Limb (tissue), 2 donors: ENCODE data around the gene MIPOL1.
"Not testable (repeated sequence)": the region's sequence is repeated elsewhere in the genome, so short reads cannot be mapped to it uniquely, and the experiment has no call there.

Experiments used
- DNase-seq, 2 donors: peaks; one replicate each; pipeline ENCODE4 v3.0.0-alpha.2; 2016; ENCODE audit errors: extremely low spot score in 2 of 2

MIPOL1 gene

DNA sequence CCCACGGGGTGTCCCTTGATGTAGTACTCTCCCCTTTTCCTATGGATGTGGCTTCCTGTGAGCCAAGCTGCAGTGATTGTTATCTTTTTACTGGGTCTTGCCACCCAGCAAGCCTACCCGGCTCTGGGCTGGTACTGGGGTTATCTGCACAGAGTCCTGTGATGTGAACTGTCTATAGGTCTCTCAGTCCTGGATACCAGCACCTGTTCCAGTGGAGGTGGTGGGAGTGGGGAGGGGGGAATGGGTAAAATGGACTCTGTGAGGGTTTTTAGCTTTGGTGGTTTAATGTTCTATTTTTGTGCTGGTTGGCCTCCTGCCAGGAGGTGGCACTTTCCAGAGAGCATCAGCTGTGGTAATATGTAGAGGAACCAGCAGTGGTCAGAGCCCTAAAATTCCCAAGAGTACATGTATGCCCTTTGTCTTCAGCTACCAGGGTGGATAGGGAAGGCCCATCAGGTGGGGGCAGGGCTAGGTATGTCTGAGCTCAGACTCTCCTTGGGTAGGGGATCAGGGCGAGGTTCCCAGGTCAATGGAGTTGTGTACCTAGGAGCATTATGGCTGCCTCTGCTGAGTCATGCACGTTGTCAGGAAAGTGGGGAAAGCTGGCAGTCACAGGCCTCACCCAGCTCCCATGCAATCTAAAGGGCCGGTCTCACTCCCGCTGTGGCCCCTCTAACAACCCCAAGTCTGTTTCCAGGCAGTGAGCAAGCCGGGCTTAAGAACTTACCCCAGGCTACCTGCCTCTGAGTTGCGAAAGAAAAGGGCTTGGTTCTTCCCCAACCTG is 199.6 kb downstream of the MIPOL1 start:
- not testable (repeated sequence) for DNase-seq

- DNase-seq = no peak
Measured at GRCh38 chr14:37397941-37398215, 200.1 kb downstream of the MIPOL1 start.

DNA sequence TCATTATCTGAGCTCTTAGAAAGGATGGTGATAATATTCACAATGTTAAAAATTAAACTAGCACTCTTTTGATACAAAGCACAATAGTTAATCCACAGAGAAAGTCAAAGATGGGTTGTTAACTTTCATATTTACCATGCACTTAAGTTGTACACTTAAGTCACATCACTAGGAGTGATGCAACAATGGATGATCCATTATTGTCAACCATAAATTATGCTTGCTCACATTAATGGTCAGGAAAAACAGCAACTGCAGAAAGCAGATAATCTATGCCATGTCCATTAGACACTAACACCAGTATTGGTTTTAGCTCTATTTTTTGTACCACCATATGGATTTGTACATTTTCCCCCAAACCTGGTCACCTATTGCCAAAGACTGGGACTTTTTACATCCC is 201.8 kb downstream of the MIPOL1 start:
- DNase-seq = no peak

GRCh38 chr14:37401093-37401492 is 203.4 kb downstream of the MIPOL1 start:
- DNase-seq = no peak

DNA sequence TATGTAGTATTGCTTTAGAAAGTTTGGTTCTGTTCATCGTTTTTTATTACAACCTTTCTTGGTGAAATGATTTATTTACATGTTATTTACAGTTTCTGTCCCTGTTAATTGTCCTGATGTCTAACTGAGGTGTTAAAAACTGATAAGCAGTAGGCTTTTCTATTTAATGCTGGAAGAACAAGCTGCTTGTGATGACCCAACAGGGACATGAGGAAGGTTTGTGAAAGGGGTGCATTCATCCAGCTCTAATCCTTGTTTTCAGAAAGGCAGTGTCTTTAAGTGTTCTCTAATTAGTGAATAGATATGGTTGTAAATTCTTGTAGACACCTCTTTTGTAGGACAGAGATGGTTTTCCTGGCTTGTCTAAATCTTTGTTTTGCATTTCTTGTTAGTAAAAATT is 205.9 kb downstream of the MIPOL1 start:
- DNase-seq = no peak

GRCh38 chr14:37406095-37406494 is 208.4 kb downstream of the MIPOL1 start:
- no peak for DNase-seq

- no peak for DNase-seq
Measured at GRCh38 chr14:37411079-37411735, 213.5 kb downstream of the MIPOL1 start.

DNA sequence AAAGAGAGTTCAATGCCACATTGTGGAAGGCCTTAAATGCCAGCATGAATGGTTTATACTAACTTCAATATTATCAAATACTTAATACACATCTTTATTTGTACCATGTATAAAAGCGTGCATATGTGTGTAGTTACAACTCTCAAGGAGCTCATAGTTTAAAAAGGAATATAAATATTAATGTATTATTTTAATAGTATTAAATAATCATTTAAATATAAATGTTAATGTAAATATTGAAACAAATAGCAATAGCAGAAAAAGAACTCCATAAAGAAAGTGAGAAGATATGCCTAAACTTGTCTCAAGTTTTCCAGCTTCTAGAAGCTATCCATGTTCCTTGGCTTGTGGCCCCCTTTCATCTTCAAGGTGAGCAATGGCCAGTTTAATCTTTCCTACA is 215.3 kb downstream of the MIPOL1 start:
- DNase-seq = no peak

- DNase-seq = no peak
Measured at GRCh38 chr14:37413504-37414003, 215.8 kb downstream of the MIPOL1 start.

GRCh38 chr14:37416264-37416663 is 218.5 kb downstream of the MIPOL1 start:
- no peak for DNase-seq

DNA sequence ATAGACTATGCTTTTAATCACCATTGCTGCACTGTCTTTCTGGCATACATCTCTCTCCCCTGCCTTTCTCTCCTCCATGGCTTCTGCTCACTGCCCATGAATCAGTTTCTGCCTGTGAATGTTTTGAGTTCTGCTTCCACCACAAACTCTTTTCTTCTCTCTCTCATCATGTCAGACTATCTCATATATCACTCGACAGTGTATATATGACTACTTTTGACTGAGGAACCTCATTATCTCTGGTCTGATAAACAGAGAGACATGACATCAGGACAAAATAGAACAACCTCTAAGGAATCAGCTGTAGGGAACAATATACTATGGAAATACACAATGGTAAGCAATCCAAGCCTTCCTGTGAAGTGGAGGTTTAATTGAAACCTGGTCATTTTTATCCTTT is 219.4 kb downstream of the MIPOL1 start:
- no peak for DNase-seq

- no peak for DNase-seq
Measured at GRCh38 chr14:37417833-37418232, 220.1 kb downstream of the MIPOL1 start.

DNA sequence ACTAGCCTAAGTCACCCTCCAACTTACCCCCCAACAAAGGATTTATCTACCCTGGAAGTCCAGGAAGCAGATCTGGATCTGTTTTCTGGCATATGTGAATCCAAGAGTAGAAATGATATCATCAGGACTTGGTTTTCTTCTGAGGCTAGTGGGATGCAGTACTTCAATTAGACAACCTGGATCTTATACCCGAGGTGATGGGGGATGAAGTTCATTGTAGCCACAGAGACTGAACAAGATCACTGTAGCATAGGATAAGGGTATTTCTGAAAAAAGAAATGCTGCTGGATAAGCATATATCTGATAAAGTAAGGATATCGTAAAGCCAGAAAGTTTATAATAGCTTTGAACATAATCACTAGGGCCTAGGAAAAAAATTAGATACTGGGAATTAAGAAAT is 222.9 kb downstream of the MIPOL1 start:
- no peak for DNase-seq

GRCh38 chr14:37422319-37422718 is 224.6 kb downstream of the MIPOL1 start:
- DNase-seq = no peak

GRCh38 chr14:37422748-37423147 is 225.0 kb downstream of the MIPOL1 start:
- no peak for DNase-seq

GRCh38 chr14:37428954-37429353 is 231.2 kb downstream of the MIPOL1 start:
- no peak for DNase-seq

- no peak for DNase-seq
Measured at GRCh38 chr14:37429618-37430017, 231.9 kb downstream of the MIPOL1 start.

GRCh38 chr14:37434867-37435266 is 237.1 kb downstream of the MIPOL1 start:
- no peak for DNase-seq

DNA sequence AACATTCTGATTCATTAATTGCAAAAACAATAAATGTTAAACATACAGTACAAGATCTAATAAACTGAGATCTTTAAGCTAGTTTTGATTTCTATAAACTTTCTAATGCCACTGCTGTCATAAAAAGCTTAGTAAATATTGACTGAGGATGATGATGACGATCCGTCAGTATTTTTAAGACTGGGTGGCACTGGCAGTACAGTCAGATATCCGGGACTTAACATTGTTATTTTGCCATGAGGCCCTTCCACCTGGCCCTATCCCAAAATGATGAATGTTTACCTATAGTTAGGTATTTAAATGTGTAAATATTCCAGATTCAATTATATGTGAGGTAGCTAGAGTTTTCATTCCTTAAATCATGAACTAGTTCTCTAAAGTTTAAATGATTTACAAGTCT is 238.8 kb downstream of the MIPOL1 start:
- no peak for DNase-seq

DNA sequence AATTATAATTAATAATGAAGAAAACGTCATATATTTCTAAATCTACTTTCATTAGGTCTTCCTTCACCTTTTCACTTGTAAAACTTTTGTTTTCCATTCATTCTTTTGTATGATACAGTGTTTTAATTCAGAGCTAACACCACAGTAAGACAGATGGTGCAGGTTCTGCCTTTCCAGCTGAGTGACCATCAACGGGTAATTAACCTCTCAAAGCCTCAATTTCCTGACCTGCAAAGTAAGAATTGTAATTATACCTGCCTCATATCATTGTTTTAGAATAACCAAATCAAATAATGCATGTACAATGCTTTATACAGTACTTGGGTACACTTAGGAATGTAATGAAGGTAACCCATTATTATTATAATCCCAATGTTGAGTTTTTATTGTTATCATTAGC is 239.8 kb downstream of the MIPOL1 start:
- DNase-seq = no peak

- DNase-seq = no peak
Measured at GRCh38 chr14:37438444-37438843, 240.7 kb downstream of the MIPOL1 start.

GRCh38 chr14:37443461-37443860 is 245.7 kb downstream of the MIPOL1 start:
- no peak for DNase-seq

- no peak for DNase-seq
Measured at GRCh38 chr14:37447883-37448391, 250.2 kb downstream of the MIPOL1 start.
